ENCODE measurements around the gene FYCO1.
"Not testable (repeated sequence)": the region's sequence is repeated elsewhere in the genome, so short reads cannot be mapped to it uniquely, and the experiment has no call there.

FYCO1 gene

DNA sequence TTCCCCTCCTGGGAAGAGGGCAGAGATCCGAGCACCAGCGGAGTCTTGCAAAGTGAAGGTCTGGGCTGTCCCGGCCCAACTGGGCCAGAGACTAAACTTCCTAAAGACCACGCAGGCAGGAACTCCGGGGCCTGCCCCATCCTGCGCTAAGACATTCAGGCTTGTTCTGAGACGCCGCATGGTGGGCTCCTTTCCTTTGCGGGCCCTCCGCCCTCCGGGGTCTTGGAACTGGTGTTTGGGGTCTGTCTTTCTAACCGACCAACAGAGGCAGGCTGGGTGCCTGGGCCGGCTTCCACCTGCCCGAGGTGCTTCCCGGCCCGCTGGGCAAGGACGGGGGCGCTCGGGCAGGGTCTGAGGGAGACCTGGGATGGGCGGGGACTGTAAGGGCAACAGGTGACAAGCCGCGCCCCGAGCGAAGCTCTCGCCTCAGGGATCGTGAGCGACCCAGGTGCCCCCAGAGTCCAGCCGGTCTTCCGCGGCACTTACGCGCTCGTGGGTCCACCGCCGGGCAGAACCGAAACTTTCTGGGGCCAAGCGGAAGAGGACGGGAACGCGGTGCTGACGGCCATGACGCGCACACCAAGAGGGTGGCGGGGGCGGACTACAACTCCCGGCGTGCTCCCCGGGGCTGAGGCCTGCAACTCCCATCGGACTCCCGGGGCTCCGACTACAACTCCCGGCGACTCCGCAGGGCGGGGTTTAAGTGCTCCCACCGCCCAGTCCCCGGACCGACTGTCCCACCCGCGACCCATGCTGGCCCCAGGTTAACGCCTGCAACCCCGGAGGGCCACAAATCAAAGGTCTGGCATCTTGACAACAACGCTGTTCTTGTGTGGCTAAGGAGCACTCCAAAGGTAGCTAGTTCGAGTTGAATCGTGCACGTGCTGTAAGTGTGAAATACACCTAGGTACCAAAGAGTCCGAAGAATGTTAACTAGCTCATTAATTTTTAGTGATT, at the start of gene FYCO1:
Gene FYCO1, minus strand, starts transcription at position 589 of the 957 bp plus-strand sequence. CDS start 10,914 bp downstream, outside the sequence.
- DNase-seq (ENCODE audit: low read depth): no peak

- no peak for DNase-seq (ENCODE audit: low read depth)
These were observed 43.3 kb upstream of the FYCO1 start for GRCh38 chr3:46038916-46039315.

GRCh38 chr3:46038071-46038470, 42.4 kb upstream of the FYCO1 start:
- DNase-seq (ENCODE audit: low read depth): not testable (repeated sequence)

DNA sequence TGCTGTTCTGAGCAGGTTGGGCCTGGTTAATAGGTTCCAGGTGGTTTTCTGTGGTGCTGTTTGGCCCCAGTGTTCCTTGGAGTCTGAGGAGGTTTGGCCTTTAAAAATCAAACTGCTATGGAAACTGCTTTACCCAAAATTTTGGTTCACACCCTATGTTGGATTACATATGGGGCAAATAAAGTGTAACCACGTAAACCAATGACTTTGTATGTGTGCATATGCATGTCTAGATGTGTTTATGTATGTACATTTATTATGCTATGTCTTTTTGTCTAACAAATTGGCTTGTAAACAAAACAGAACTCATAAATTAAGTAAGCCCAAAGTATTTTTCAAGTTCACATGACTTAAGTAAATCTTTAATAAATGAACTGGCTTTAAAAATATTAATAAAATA, 40.6 kb upstream of the FYCO1 start:
- DNase-seq (ENCODE audit: low read depth): no peak

GRCh38 chr3:46031747-46032146, 36.1 kb upstream of the FYCO1 start:
- no peak for DNase-seq (ENCODE audit: low read depth)

DNA sequence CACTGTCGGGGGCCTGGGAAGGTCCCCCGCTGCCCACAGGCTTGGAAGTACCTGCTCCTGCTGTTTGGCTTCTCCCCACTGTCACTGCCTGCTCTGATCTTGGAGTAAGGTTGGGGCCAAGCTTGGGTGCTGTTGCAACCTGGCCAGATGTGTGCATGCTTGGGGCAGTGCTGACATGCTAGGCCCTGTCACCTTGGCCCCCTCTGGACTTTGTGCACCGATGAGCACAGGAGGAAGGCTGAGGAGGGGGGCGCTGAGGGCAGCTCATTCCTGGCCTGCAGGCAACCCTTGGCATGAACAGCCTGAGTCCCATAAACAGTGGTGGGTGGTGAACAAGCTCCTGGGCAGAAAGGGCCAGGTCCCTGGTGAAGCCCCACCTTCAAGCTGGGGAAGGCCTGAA, 35.6 kb upstream of the FYCO1 start:
- DNase-seq (ENCODE audit: low read depth): no peak

DNA sequence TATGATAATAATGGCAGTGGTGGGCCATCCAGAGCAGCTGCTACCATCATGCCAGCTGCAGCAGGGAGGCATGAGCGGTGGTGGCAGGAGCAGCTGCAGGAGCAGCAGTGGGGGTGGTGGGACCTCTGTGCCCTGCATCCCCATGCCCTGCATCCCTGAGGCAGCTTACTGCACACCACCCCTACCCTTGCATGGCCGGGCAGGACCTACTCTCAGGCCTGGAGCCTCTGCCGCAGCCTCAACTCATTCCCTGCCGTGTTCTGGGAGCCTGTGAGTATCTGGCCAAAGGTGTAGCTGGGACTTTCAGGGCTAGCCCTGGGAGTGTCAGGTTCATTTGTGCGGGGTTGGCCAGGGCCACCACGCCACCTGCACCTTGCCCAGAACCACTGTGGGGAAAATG, 35.0 kb upstream of the FYCO1 start:
- DNase-seq (ENCODE audit: low read depth): no peak

DNA sequence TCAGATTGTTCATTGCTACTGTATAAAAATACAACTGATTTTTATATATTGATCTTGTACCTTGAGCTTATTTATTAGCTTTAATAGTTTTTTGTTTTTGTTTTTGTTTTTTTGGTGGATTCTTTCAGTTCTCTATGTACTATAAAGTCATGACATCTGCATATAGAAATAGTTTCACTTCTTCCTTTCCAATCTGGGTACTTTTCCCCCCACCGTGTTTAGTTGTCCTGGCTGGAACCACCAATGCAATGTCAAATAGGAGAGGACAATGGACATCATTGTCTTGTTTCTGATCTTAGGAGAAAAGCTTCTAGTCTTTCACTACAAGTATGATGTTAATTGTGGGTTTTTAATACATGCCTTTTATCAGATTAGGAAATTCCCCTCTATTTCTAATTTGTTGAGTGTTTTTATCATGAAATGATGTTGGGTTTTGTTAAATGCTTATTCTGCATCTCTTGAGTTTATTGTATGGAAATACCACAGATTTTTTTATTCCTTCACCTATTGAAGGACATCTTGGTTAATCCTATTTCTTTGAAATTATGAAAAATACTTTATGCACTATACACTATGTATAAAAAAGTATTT, 34.4 kb upstream of the FYCO1 start:
- DNase-seq (ENCODE audit: low read depth): no peak

- no peak for DNase-seq (ENCODE audit: low read depth)
These were observed 32.2 kb upstream of the FYCO1 start for GRCh38 chr3:46027736-46028397.

DNA sequence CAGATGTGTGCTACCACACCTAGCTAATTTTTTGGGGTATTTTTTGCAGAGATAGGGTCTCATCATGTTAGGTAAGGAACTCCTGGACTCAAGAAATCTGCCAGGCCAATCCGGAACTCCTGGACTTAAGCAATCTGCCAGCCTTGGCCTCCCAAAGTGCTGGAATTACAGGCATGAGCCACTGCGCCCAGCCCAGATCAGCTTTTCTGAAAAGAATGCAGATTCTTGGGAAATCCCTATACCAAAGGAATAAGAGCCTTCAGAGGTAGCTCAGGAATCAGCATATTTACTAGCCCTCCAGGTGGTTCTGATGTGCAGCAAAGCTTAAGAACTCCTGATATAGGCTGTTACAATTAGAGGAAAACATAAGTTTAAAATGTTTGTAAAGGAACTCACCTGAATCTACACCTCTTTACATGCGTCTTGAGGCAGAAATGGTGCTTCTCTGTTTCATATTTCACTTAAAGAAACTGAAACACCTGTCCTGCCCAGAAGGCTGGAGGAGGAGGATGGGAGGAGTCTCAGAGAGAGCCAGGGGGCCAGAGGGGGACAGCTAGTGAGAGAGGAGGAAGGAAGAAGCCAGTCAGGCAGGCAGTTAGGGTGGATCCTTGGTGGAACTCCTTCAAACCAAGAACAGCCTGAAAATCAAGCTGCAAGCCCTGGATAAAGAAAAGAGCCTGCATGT, 31.5 kb upstream of the FYCO1 start, which contains the start of gene XCR1:
Gene XCR1, minus strand, starts transcription at position 463 of the 685 bp plus-strand sequence. CDS start 5,536 bp downstream, outside the sequence.
- DNase-seq (ENCODE audit: low read depth): no peak

DNA sequence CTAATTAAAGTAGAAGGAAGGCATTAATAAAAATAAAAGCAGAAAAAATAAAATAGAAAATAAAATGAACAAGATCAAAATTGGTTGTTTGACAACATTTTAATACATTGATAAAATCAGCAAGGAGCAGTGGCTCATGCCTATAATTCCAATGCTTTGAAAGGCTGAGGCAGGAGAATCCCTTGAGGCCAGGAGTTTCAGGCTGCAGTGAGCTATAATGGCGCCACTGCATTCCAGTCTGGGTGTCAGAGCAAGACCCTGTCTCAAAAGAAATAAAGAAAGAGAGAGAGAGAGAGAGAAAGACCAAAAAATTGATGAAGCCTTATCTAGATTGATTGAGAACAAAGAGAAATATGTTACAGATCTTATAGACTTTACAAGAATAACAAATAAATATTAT, 29.5 kb upstream of the FYCO1 start:
- no peak for DNase-seq (ENCODE audit: low read depth)

DNA sequence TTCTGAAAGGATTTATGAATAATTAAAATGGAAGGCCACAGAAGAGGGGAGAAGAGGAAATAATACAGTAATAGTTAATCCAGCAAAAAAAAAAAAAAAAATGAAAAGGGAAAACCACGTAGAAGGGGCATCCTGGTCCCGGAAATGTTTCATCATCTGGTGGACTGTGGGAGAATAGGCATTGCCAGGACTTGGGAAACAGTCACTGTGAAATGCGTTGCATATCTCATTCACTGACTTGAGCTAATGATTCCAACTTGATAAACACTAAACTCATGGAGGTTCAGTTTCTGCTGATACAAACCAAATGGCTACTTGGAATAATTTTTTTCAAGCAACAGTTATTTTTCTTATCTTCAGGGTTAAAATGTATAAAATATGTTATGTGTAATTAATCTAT, 28.5 kb upstream of the FYCO1 start:
- no peak for DNase-seq (ENCODE audit: low read depth)

- no peak for DNase-seq (ENCODE audit: low read depth)
These were observed 27.5 kb upstream of the FYCO1 start for GRCh38 chr3:46022909-46023785.

- DNase-seq (ENCODE audit: low read depth): no peak
These were observed 25.9 kb upstream of the FYCO1 start for GRCh38 chr3:46021516-46021915.

DNA sequence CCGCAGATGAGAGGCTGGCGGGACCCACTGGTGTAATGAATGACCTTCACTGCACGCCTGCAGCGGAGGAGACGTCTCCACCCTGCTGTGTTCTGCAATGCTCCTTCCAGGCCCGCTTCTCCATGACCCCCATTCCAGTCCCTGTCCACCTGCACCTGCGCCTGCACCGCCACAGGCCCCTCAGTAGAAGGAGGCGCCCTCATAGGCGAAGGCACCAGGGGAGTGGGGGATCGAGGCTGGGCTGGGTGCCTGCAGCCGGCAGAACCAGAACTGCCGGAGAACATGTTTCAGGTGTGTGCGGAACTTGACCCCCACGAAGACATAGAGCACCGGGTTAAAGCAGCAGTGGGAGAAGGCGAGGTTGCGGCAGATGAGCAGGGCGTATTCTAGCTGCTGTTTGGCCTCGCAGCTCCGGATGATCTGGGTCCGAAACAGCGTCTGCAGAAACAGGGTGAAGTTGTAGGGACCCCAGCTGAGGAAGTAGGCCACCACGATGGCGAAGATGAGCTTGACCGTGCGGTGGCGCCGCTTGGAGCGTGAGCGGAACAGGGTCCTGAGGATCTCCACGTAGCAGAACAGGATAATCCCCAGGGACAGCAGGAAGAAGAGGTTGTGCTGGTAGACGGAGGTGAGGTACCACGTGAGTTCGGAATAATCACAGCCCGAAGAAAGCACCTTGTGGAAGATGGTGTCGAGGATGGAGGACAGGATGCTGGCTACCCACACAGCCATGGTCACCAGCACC, 25.3 kb upstream of the FYCO1 start:
- no peak for DNase-seq (ENCODE audit: low read depth)

- no peak for DNase-seq (ENCODE audit: low read depth)
These were observed 24.1 kb upstream of the FYCO1 start for GRCh38 chr3:46019707-46020106.

DNA sequence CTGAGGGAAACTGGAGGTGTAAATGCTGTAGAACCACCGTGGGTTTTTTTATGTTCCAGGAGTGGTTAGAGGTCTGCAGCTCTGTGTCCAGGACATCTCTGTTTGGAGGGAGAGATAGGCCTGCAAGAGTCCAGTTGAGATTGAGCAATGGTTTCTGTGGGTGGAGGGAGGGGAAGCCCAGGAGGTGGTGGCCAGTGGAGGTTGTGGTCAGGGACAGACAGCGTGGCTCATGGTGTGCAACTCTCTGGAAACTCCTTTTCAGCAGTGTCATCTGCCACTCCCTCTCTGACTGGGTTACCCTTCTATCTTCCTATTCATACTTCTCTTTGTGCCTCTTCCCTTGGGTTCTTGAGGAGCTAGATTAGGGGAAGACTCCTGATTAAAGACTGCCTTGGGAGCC, 22.1 kb upstream of the FYCO1 start:
- no peak for DNase-seq (ENCODE audit: low read depth)

DNA sequence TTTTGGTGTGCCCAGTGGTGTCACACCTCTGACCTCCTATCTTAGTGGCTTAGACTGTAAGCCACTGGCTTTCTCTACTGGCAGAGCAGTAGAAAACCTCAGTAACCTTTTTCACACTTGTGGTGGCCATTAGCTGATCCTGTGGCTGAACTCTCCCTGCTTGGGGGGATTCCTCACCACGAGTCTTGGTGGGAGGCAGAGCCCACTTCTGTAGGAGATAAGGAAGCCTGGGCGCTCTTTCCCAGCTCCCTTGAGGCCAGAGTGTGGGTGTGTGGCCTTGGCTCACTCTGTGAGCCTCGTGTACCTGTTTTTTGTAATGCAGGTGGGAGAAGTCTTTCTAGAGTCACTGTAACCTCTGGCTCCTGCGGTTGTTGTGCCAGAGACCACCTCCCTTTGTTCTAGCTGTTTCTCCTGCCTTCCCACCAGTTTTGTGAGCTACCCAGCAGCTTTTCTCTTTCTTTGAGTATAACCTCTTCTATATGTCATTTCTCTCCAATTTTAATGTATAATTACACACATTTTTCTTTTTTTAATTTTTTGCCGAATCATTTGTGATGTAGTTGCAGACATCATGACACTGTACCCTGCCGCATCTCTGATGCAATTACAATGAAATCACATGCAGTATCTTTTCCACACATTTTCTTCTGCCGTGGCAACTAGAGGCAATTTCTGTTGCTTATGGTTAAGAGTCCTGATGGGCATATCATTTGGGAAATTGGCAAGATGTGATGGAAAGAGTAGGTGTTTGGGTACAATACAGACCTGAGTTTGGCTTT, 17.9 kb upstream of the FYCO1 start:
- no peak for DNase-seq (ENCODE audit: low read depth)

GRCh38 chr3:46012246-46012645, 16.6 kb upstream of the FYCO1 start:
- no peak for DNase-seq (ENCODE audit: low read depth)

Measured in HS-5 (cell line).